H9 (cell line): ENCODE results near the gene ARID1B. TPM values are rescaled to one million over a fixed set of nuclear protein-coding genes. Genes with fewer than 3 reads are reported as not detected.
"Not testable (repeated sequence)": the region's sequence is repeated elsewhere in the genome, so short reads cannot be mapped to it uniquely, and the experiment has no call there.

Source experiments
- DNase-seq: peaks from one replicate; pipeline ENCODE4 v3.0.0-alpha.2; 2017
- H2AFZ ChIP-seq: one replicate; pipeline ENCODE4 v1.6.1; 2013; ENCODE audit warnings: mild to moderate bottlenecking, low read length, control low read depth, moderate library complexity
- H2AK5ac ChIP-seq: 2 replicates; pipeline ENCODE4 v1.6.1; 2013; ENCODE audit warnings: low read length, control low read depth, mixed read lengths; ENCODE audit not compliant: insufficient read length
- H2BK120ac ChIP-seq: one replicate; pipeline ENCODE4 v1.6.1; 2013; ENCODE audit warnings: low read depth, mild to moderate bottlenecking, low read length, control low read depth, inconsistent platforms; ENCODE audit not compliant: poor library complexity, severe bottlenecking
- H2BK12ac ChIP-seq: 2 replicates; pipeline ENCODE4 v1.6.1; 2013; ENCODE audit warnings: low read length, control low read depth, mixed read lengths, low read depth; ENCODE audit not compliant: insufficient read length
- H2BK15ac ChIP-seq: 2 replicates; pipeline ENCODE4 v1.6.1; 2013; ENCODE audit warnings: low read depth, low read length, control low read depth
- H2BK20ac ChIP-seq: one replicate; pipeline ENCODE4 v1.6.1; 2013; ENCODE audit warnings: low read depth, mild to moderate bottlenecking, low read length, control low read depth, inconsistent platforms; ENCODE audit not compliant: poor library complexity, severe bottlenecking
- H2BK5ac ChIP-seq: 2 replicates; pipeline ENCODE4 v1.6.1; 2013; ENCODE audit warnings: low read length, control low read depth, mixed read lengths; ENCODE audit not compliant: insufficient read length
- H3K14ac ChIP-seq: 2 replicates; pipeline ENCODE4 v1.6.1; 2013; ENCODE audit warnings: low read length, control low read depth; ENCODE audit not compliant: insufficient read depth
- H3K18ac ChIP-seq: 2 replicates; pipeline ENCODE4 v1.6.1; 2013; ENCODE audit warnings: low read depth, mild to moderate bottlenecking, mixed read lengths, low read length, control low read depth; ENCODE audit not compliant: insufficient read length
- H3K23ac ChIP-seq: 2 replicates; pipeline ENCODE4 v1.6.1; 2013; ENCODE audit warnings: low read length, control low read depth, mixed read lengths, low read depth; ENCODE audit not compliant: insufficient read length
- H3K23me2 ChIP-seq: 2 replicates; pipeline ENCODE4 v1.6.1; 2013; ENCODE audit warnings: low read depth, mild to moderate bottlenecking, mixed read lengths, low read length, control low read depth; ENCODE audit not compliant: insufficient read length, poor library complexity, severe bottlenecking
- H3K27ac ChIP-seq: 2 replicates; pipeline ENCODE4 v1.5.1; 2013; ENCODE audit warnings: low read length, control low read depth, mixed read lengths, low read depth; ENCODE audit not compliant: insufficient read length
- H3K27me3 ChIP-seq: 2 replicates; pipeline ENCODE4 v1.6.1; 2013; ENCODE audit warnings: low read length, control low read depth, inconsistent platforms; ENCODE audit not compliant: insufficient read depth
- H3K4ac ChIP-seq: 2 replicates; pipeline ENCODE4 v1.6.1; 2013; ENCODE audit warnings: low read depth, mild to moderate bottlenecking, control low read depth, inconsistent platforms, low read length, moderate library complexity
- H3K4me1 ChIP-seq: 2 replicates; pipeline ENCODE4 v1.6.1; 2013; ENCODE audit warnings: low read length, control low read depth, inconsistent platforms; ENCODE audit not compliant: insufficient read depth
- H3K4me2 ChIP-seq: 2 replicates; pipeline ENCODE4 v1.6.1; 2013; ENCODE audit warnings: low read length, control low read depth, mixed read lengths; ENCODE audit not compliant: insufficient read length, insufficient read depth
- H3K56ac ChIP-seq: 2 replicates; pipeline ENCODE4 v1.6.1; 2013; ENCODE audit warnings: low read depth, mild to moderate bottlenecking, mixed read lengths, low read length, control low read depth; ENCODE audit not compliant: insufficient read length
- H3K79me1 ChIP-seq: 2 replicates; pipeline ENCODE4 v1.6.1; 2013; ENCODE audit warnings: low read depth, mild to moderate bottlenecking, moderate library complexity, low read length, control low read depth, inconsistent platforms; ENCODE audit not compliant: insufficient read depth, poor library complexity, severe bottlenecking
- H3K79me2 ChIP-seq: 2 replicates; pipeline ENCODE4 v1.6.1; 2013; ENCODE audit warnings: low read length, control low read depth, inconsistent platforms; ENCODE audit not compliant: insufficient read depth
- H3K9ac ChIP-seq: 2 replicates; pipeline ENCODE4 v1.6.1; 2013; ENCODE audit warnings: low read length, control low read depth, mixed read lengths; ENCODE audit not compliant: insufficient read length; ENCODE audit errors: extremely low read depth
- H3K9me3 ChIP-seq: one replicate; pipeline ENCODE4 v1.6.1; 2013; ENCODE audit warnings: low read depth, low read length, inconsistent platforms; ENCODE audit not compliant: control insufficient read depth
- H3T11ph ChIP-seq: one replicate; pipeline ENCODE4 v1.6.1; 2013; ENCODE audit warnings: mild to moderate bottlenecking, low read length, control low read depth, inconsistent platforms
- H4K20me1 ChIP-seq: one replicate; pipeline ENCODE4 v1.6.1; 2013; ENCODE audit not compliant: control insufficient read depth, insufficient read length, insufficient read depth
- H4K5ac ChIP-seq: 2 replicates; pipeline ENCODE4 v1.6.1; 2013; ENCODE audit warnings: low read depth, mild to moderate bottlenecking, mixed read lengths, low read length, control low read depth; ENCODE audit not compliant: insufficient read length
- H4K8ac ChIP-seq: replicated peaks from 2 replicates; pipeline ENCODE4 v1.6.1; 2013; ENCODE audit warnings: low read length, control low read depth, mixed read lengths, low read depth; ENCODE audit not compliant: insufficient read length
- H4K91ac ChIP-seq: 2 replicates; pipeline ENCODE4 v1.6.1; 2013; ENCODE audit warnings: low read depth, mild to moderate bottlenecking, moderate library complexity, mixed read lengths, low read length, control low read depth; ENCODE audit not compliant: insufficient read length
- H3K27ac Mint-ChIP-seq, 3 experiments: 2 replicates in 2 of 3; 3 replicates in 1 of 3; pipeline ENCODE4 v1.8.0; 2020 to 2021; ENCODE audit warnings: mixed read lengths in 3 of 3, mild to moderate bottlenecking in 1 of 3, moderate library complexity in 1 of 3
- H3K27me3 Mint-ChIP-seq: 2 replicates; pipeline ENCODE4 v1.8.0; 2021; ENCODE audit warnings: low read depth, mild to moderate bottlenecking, moderate library complexity, mixed read lengths
- H3K36me3 Mint-ChIP-seq, 3 experiments: 2 replicates in 2 of 3; 3 replicates in 1 of 3; pipeline ENCODE4 v1.8.0; 2020 to 2021; ENCODE audit warnings: low read depth in 3 of 3, mixed read lengths in 3 of 3; ENCODE audit not compliant: insufficient read depth in 1 of 3
- H3K4me1 Mint-ChIP-seq, 2 experiments: 2 replicates each; pipeline ENCODE4 v1.8.0; 2020; ENCODE audit warnings: mixed read lengths in 2 of 2
- H3K4me3 Mint-ChIP-seq, 2 experiments: 2 replicates in 1 of 2; 3 replicates in 1 of 2; pipeline ENCODE4 v1.8.0; 2020 to 2021; ENCODE audit warnings: mild to moderate bottlenecking in 2 of 2, mixed read lengths in 2 of 2, moderate library complexity in 1 of 2
- H3K9me3 Mint-ChIP-seq, 2 experiments: 2 replicates in 1 of 2; 3 replicates in 1 of 2; pipeline ENCODE4 v1.8.0; 2020; ENCODE audit warnings: mild to moderate bottlenecking in 2 of 2, mixed read lengths in 2 of 2, moderate library complexity in 1 of 2
- CTCF ChIP-seq: fragments of 200-600 bp; sonication (generic); conservative IDR thresholded peaks from 3 replicates; pipeline ENCODE4 v1.8.0; 2021; ENCODE audit warnings: antibody characterized with exemption, mild to moderate bottlenecking
- WGBS: extraction: QIAGEN DNeasy Blood & Tissue Kit; methylation state at CpG from one replicate; pipeline ENCODE4 v1.1.7; 2013; ENCODE audit warnings: missing lambda C conversion rate, low lambda C conversion rate, mixed read lengths; ENCODE audit not compliant: insufficient read length; ENCODE audit errors: extremely low coverage; 5-methylcytosine and 5-hydroxymethylcytosine counted together
- total RNA-seq: library from RNA; stranded (reverse); gene quantifications from 2 replicates; pipeline ENCODE4 v1.2.1, GENCODE V29; 2021

The ARID1B gene
- total RNA-seq, 1 experiment from 2014 or later, result 88.2 TPM

- Histone ChIP-seq H3K23me2 (no peaks in the 10 kb centered on the region), H3K79me2 (no peaks in the 10 kb centered on the region), H3K23ac (no peak overlapping the region), H3K4me1 (peaks cover 5% of the 10 kb centered on the region; the same call in 1 of the 2 replicates), H3K18ac (no peak overlapping the region), H2AK5ac (no peak overlapping the region), H4K8ac (no peak overlapping the region), H2BK12ac (no peak overlapping the region), H3K56ac (no peak overlapping the region), H3K9me3 (no peaks in the 10 kb centered on the region), H2BK15ac (no peak overlapping the region), H4K91ac (no peak overlapping the region), H2AFZ (no peak overlapping the region), H3K14ac (no peak overlapping the region), H3K4me2 (no peak overlapping the region), H4K5ac (no peak overlapping the region), H4K20me1 (no peaks in the 10 kb centered on the region), H3K27ac (no peak overlapping the region), H2BK120ac (no peak overlapping the region), H3K27me3 (no peaks in the 10 kb centered on the region), H2BK20ac (no peak overlapping the region), H3K4ac (no peak overlapping the region), H3K79me1 (no peaks in the 10 kb centered on the region), H3T11ph (no peak overlapping the region), H3K9ac (no peak overlapping the region), H2BK5ac (no peak overlapping the region)
- no peak overlapping the region for H3K27ac Mint-ChIP-seq
- no peaks in the 10 kb centered on the region for H3K27me3 Mint-ChIP-seq
- no CpG with 5 or more reads among the region's 7 CpGs for WGBS
- H3K36me3 Mint-ChIP-seq, result no peaks in the 10 kb centered on the region; a peak in 1 of 7 replicates
- TF ChIP-seq CTCF, result no peak
- H3K9me3 Mint-ChIP-seq, result no peaks in the 10 kb centered on the region
- H3K4me3 Mint-ChIP-seq, result no peak overlapping the region
- H3K4me1 Mint-ChIP-seq, result peaks cover 15 to 17% of the 10 kb centered on the region in 2 experiments
- no peak for DNase-seq
Observed at GRCh38 chr6:157038610-157039009, 261.4 kb downstream of the ARID1B start.

- not testable (repeated sequence) for H3K4me2 ChIP-seq, H3K79me2 ChIP-seq, H3K14ac ChIP-seq, H3K23me2 ChIP-seq, H3K23ac ChIP-seq, H4K8ac ChIP-seq, H3K4ac ChIP-seq, H2BK12ac ChIP-seq, H4K20me1 ChIP-seq, H4K5ac ChIP-seq, H3K36me3 Mint-ChIP-seq, H2BK5ac ChIP-seq, H3K56ac ChIP-seq, H2AK5ac ChIP-seq, H3K27me3 ChIP-seq, H3K4me3 Mint-ChIP-seq, DNase-seq, H3K27me3 Mint-ChIP-seq, H3K79me1 ChIP-seq, H2BK120ac ChIP-seq, H3K9me3 ChIP-seq, H3K4me1 ChIP-seq, H3K27ac ChIP-seq, H2BK20ac ChIP-seq, H2BK15ac ChIP-seq, H3T11ph ChIP-seq, H3K9me3 Mint-ChIP-seq, H2AFZ ChIP-seq, H3K9ac ChIP-seq, H4K91ac ChIP-seq, H3K4me1 Mint-ChIP-seq, H3K18ac ChIP-seq
- no CpG with 5 or more reads among the region's 4 CpGs for WGBS
- H3K27ac Mint-ChIP-seq, result peak overlapping the region; percentile 35 to 72 (median 41); a peak in 5 of 7 replicates
Observed at GRCh38 chr6:157039639-157040038, 262.5 kb downstream of the ARID1B start.
